HTR-8/SVneo (cell line): Measurements from ENCODE around the gene OGFR.

Source experiments
- DNase-seq: peaks from one replicate; pipeline ENCODE4 v3.0.0; 2011; ENCODE audit warnings: low spot score, mixed read lengths; ENCODE audit not compliant: insufficient read length
- FAIRE-seq: peaks from 2 replicates; lab custom pipeline; 2011; peaks lifted over from hg19 to GRCh38; lab: Jason Lieb, UNC

Gene OGFR

DNA sequence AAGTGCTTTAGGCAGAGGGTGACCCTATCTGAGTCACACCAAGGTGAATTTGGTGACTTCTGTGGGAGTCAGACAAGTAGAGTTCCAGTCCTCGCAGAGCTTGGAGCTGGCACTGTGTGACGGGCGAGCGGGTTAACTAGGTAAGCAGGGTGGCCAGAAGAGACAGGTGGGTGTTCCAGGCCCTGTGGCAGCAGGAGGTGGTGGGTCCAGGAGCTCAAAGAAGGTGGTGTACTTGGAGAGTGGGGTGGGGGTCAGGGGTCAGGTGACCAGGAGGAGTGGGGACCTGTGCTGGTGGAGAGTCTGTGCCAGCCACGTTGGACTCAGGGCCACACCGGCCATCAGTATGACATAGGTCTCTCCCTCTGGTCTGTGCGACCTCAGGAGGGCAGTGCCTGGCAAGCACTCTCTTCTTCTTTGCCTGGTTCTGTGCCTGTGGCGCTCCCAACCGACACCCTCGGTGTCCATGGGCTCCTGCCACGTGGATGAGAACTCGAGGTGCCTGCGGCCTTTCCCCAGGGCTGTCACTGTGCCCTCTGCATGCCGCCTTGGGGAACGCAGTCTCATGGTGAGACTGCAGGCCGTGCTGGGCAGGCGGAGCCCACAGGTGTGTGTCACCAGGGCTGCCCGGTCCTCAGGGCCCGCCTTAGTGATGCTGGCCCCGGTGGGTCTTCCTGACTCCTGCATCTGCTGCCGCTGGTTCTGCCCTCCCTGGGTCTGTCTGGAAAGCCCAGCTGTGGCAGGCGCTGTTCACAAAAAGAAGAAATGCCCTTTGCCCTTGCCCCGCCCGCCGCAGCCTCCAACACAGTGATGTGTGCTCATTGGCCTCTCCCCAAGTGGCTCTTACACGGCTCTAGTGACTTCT lies 6.7 kb upstream of the OGFR start:
- no peak for DNase-seq

GRCh38 chr20:62799036-62799435 lies 5.6 kb upstream of the OGFR start:
- no peak for DNase-seq
- no peak for FAIRE-seq

More for the DNA sequence above, 6.7 kb upstream of the OGFR start:
- no peak for FAIRE-seq

DNA sequence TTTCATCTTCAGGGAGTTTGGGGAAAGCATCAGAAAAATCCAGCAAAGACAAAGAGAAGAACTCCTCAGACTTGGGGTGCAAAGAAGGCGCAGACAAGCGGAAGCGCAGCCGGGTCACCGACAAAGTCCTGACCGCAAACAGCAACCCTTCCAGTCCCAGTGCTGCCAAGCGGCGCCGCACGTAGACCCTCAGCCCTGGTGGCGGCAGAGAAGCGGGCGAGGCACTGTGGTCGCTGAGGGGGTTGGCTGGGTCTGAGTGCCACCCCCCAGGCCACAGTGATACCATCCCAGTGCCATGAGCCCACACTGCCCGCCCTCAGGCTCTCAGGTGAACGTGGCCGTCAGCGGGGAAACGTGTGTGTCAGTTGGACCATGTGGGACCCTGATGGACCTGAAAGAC lies 5.2 kb upstream of the OGFR start:
- FAIRE-seq (no peak), DNase-seq (no peak)

DNA sequence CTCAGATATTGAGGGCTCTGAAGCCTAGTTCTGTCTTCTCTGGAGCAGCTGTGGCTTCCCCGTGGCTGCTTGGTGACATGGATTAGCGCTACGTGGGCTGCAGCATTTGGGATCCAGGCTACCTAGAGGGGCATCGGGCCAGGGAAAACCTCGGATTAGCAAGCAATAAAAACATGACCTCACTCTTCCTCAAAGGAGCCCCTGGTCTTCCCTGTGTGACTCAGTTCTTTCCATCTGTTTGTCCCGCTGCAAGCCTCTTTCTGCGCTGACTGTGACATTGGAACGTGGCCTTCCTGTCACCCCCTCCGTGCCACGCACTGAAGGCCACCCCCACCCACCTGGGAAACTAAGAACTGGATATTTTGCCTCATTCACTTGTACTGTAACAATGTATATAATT lies 4.8 kb upstream of the OGFR start:
- FAIRE-seq: no peak
- DNase-seq: no peak

DNA sequence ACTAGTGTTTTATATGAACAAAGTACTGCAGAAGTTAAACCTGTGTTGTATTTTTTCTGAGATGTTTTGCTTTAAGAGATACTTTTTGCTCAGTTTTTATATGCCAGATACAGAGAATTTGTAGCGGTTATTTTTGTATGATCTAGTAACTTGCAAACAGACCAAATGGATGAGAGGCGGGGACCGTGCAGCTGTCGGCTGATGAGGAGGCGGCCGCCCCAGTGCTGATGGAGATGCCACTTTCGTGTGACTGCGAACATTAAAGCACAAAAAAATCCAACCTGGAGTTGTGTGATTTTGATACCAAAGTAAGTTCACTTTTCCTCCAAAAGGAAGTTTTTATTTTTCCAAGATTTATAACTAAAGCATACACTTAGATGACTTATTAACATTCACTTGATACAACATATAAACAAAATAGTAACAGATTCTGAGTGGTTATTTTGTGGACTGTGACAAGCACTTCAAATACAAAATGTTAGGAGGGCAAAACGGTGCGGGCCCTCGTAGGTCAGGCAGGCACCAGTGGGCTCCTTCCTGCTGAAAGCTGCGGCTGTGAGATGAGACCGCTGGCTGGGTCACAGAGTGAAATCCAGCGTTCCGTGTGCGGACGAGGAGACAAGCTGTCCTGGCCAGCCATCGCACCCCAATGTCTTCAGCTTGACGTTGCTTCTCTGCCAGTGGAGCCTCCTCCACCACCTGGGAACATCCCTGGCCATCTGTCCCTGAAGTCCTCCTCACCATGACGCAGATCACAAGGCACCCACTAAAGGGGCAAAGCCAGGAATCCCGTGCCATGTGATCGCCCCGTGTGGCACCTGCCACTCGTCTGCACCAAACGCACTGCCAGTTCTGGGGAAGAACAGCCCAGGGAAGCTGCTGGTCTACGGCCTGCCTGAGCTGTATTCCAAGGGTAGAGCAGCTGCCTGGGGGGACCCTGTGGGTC lies 4.0 kb upstream of the OGFR start:
- FAIRE-seq: no peak
- no peak for DNase-seq

DNA sequence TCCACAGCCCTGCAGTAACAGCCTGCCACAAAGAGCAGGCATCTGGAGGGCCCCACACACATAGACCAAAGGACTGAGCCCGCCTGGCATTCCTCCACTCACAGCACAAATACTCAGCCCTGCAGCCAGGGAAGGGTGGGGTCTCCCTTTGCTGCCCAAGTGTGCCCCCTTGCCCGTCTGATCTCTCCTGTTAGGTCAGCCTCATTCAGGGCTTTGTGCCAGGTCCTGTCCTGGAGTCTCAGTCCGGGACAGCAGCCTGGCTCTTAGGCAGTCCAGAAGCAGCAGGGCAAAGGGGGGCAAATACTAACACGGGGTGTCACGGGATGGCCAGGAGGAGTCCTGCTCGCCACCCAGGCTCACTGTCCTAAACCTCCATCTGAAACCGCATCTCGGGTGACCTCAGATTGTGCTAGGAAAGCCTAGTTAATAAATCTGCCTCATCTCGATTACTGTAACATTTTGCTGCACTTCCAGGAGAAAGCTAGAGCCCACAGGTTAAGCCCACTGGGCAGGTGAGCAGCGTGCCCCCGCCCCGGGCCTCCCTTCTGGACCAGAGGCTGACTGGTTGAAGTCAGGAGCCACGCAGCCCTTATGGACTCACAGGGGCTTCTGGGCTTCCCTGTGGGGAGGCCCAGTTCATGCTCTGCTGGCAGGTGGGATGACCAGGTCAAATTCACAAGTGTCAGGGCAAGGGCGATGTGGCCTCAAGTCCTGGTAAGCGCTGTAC lies 3.2 kb upstream of the OGFR start:
- FAIRE-seq (no peak), DNase-seq (no peak)

GRCh38 chr20:62802026-62802712 lies 2.5 kb upstream of the OGFR start:
- DNase-seq (no peak), FAIRE-seq (no peak)

- DNase-seq (peak; percentile 83), FAIRE-seq (no peak)
Observed at GRCh38 chr20:62804021-62804626, 511 bp upstream of the OGFR start.

DNA sequence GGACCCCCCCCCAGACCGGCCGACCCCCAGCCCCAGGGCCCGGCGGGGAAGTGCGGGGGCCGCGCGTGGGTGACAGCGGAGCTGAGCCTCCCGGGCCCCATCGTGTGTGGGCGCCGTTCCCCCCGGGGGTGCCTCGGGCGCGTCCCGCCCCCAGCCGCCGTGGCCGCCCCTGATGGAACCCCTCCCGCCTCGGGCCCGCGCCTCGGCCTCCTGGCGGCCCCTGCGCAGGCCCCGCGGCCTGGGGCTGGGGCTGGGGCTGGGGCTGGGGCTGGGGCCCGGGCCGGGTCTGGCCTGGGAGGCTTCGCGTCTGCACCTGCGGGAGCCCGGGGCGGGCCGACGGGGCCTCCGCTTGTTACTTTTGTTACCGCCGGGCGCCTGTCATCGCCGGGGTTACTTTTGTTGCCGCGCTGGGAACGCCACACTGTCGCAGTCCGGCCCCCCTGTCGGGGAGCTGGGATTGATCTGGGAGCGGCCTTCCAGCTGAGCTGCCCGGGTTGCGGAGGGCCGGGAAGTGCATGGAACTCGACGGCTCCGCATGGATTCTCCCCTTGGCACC lies 598 bp downstream of the OGFR start:
- FAIRE-seq: no peak
- DNase-seq: no peak

- peak; percentile 46 for FAIRE-seq
- no peak for DNase-seq
Observed at GRCh38 chr20:62805711-62806382, 1.2 kb downstream of the OGFR start.

- FAIRE-seq (peak; percentile 40), DNase-seq (no peak)
Observed at GRCh38 chr20:62806383-62807050, 1.9 kb downstream of the OGFR start.

DNA sequence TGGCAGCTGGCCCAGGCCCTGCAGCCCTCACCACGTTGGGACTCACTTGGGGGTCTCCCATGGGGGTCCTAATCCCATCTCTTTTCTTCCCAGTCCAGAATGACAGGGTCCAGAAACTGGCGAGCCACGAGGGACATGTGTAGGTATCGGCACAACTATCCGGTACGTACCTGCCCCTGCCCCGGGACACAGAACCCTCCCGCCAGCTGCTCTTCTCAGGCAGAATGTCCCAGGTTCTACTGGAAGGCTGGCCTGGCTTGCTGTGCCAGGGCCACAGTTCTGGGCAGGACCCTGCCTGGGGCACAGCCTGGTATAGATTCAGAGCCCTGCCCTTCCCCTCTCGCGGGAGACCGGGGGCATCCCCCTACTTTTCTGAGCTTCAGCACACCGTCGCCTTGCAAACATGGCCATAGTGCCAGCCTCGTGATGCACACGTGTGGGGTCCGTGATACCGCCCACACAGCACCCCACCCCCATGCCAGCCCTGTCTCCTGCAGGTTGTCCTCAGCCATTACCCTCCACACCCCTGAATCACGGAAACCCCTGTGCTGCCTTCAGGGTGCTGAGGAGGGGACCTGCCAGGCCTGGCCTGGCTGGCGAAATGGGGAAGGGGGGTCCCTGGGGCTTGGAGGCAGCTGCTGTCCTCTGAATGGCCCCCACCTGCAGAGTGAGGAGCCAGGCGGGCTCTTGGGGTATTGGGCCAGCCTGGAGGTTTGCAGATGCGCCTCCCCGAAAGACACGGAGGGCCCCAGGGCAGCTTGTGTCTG lies 3.0 kb downstream of the OGFR start:
- FAIRE-seq: peak; percentile 59
- DNase-seq: no peak

DNA sequence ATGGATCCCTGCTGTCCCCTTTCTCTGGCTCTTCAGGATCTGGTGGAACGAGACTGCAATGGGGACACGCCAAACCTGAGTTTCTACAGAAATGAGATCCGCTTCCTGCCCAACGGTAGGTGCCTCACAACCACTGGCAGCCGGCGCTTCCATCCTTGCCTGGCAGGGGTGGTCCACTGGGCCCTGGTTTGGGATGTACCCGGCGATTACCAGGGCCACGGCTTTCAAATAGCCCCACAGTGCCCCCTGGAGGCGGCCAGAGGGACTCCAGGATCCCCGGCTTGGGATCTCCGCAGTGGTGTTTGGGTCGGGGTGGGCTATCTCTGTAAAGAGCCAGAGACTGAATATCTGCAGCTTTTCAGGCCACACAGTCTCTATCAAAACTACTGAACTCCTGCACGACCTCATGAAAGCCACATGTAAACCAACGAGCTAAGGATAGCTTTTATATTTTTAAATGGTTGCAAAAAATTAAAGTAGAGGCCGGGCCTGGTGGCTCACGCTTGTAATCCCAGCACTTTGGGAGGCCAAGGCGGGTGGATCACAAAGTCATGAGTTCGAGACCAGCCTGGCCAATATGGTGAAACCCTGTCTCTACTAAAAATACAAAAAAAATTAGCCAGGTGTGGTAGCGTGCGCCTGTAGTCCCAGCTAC lies 3.7 kb downstream of the OGFR start:
- peak; percentile 95 for DNase-seq
- FAIRE-seq: peak; percentile 58

GRCh38 chr20:62809530-62810428 lies 5.1 kb downstream of the OGFR start:
- DNase-seq (no peak), FAIRE-seq (peak; percentile 31)

DNA sequence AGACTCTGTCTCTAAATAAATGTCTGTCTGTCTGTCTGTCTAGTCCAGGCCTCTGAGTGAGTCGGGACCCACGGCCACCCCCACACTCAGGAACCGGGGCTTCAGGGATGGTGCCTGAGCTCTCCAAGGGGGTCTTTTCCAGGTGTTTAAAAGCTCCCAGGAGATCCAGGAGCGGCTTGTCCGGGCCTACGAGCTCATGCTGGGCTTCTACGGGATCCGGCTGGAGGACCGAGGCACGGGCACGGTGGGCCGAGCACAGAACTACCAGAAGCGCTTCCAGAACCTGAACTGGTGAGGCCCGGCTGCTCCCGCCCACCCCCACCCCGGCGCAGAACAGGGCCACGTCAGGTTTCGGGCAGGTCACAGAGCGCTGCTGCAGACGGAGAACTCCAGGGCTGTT lies 6.7 kb downstream of the OGFR start:
- FAIRE-seq: no peak
- no peak for DNase-seq

DNA sequence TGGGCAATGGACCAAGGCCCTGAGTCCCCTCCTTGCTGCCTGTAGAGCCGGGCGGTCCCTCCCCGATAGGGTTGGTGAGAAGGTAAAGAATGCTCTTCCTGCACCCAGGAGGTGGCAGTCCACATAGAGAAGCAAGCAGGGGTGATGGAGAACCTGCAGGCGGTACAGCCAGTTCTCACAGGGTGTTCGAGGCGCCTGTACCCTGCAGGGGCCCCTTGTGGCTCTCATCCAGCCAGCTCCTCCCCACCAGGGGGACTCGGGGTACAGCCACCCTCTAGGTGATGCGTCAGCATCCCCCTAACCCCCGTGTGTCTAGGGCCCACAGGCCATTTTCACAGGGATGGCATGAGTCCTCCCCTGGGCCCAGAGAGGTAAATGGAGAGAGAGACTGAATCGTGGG lies 7.1 kb downstream of the OGFR start:
- DNase-seq: no peak
- FAIRE-seq: no peak
